Stimulated activated CD4-positive, alpha-beta T cell treated with anti-CD3 and anti-CD28 coated beads, TNF-alpha, amount 100 ng/mL, for 1 hour (primary cell): ENCODE results near the gene ABI3.

Experiments
- DNase-seq, 3 donors: peaks; one replicate each; pipeline ENCODE4 v3.0.0-alpha.2; 2020; ENCODE audit warnings: low read depth in 3 of 3, low spot score in 1 of 3

ABI3 gene

GRCh38 chr17:49197346-49197998 is 13.0 kb upstream of the ABI3 start:
- no peak for DNase-seq

GRCh38 chr17:49198211-49198610 is 12.3 kb upstream of the ABI3 start:
- DNase-seq, result no peak

GRCh38 chr17:49200423-49201083 is 10.0 kb upstream of the ABI3 start:
- no peak for DNase-seq

- DNase-seq, result no peak
Observed at GRCh38 chr17:49201481-49201927, 9.0 kb upstream of the ABI3 start.

GRCh38 chr17:49203796-49204195 is 6.7 kb upstream of the ABI3 start:
- DNase-seq, result no peak

- no peak for DNase-seq
Observed at GRCh38 chr17:49204516-49204915, 6.0 kb upstream of the ABI3 start.

GRCh38 chr17:49209061-49209571 is 1.4 kb upstream of the ABI3 start:
- no peak for DNase-seq

GRCh38 chr17:49213399-49213798 is 2.9 kb downstream of the ABI3 start:
- DNase-seq, result no peak

GRCh38 chr17:49213847-49214246 is 3.3 kb downstream of the ABI3 start:
- DNase-seq, result no peak

- no peak for DNase-seq
Observed at GRCh38 chr17:49214676-49215360, 4.3 kb downstream of the ABI3 start.

- DNase-seq, result no peak
Observed at GRCh38 chr17:49216482-49216881, 6.0 kb downstream of the ABI3 start.

GRCh38 chr17:49216953-49217650 is 6.6 kb downstream of the ABI3 start:
- DNase-seq, result no peak

- peak in 1 of 3 donors; percentile 32 for DNase-seq
Observed at GRCh38 chr17:49217651-49218413, 7.3 kb downstream of the ABI3 start.

GRCh38 chr17:49218941-49219913 is 8.7 kb downstream of the ABI3 start:
- no peak for DNase-seq

- DNase-seq, result no peak
Observed at GRCh38 chr17:49219987-49220386, 9.5 kb downstream of the ABI3 start.

GRCh38 chr17:49223168-49223516 is 12.6 kb downstream of the ABI3 start:
- DNase-seq, result no peak

- DNase-seq, result peak in 1 of 3 donors; percentile 65
Observed at GRCh38 chr17:49223517-49224197, 13.2 kb downstream of the ABI3 start.

GRCh38 chr17:49224198-49224996 is 13.9 kb downstream of the ABI3 start:
- no peak for DNase-seq
